Loucy (cell line): ENCODE results near the gene SLC36A1.
"Not testable (repeated sequence)": the region's sequence is repeated elsewhere in the genome, so short reads cannot be mapped to it uniquely, and the experiment has no call there.

Experiments used
- H2AFZ ChIP-seq: fragments of 200-600 bp; sonication (generic); 2 replicates; pipeline ENCODE4 v1.6.0; 2016; ENCODE audit warnings: antibody characterized with exemption, mild to moderate bottlenecking, low read length, moderate library complexity
- H3F3A ChIP-seq: fragments of 200-600 bp; 2 replicates; pipeline ENCODE4 v1.6.0; 2016; ENCODE audit warnings: antibody characterized with exemption, low read depth, mild to moderate bottlenecking
- H3K27me3 ChIP-seq: fragments of 200-600 bp; sonication (generic); 2 replicates; pipeline ENCODE4 v1.6.1; 2014; ENCODE audit warnings: low read length, mild to moderate bottlenecking; ENCODE audit not compliant: insufficient read depth, poor library complexity, severe bottlenecking
- H3K36me3 ChIP-seq: fragments of 200-600 bp; sonication (generic); 2 replicates; pipeline ENCODE4 v1.6.1; 2016; ENCODE audit warnings: low read length; ENCODE audit not compliant: insufficient read depth
- H3K4me1 ChIP-seq: fragments of 200-600 bp; sonication (generic); 2 replicates; pipeline ENCODE4 v1.5.1; 2014; ENCODE audit warnings: low read length, mild to moderate bottlenecking; ENCODE audit not compliant: insufficient read depth, poor library complexity, severe bottlenecking
- H3K4me2 ChIP-seq: fragments of 200-600 bp; sonication (generic); 2 replicates; pipeline ENCODE4 v1.6.0; 2014; ENCODE audit warnings: antibody characterized with exemption, low read length, low read depth, mild to moderate bottlenecking; ENCODE audit not compliant: poor library complexity, severe bottlenecking
- H3K4me3 ChIP-seq: fragments of 200-600 bp; sonication (generic); 2 replicates; pipeline ENCODE4 v1.5.1; 2014; ENCODE audit warnings: low read length, mild to moderate bottlenecking, mixed read lengths; ENCODE audit not compliant: poor library complexity, severe bottlenecking
- H3K79me2 ChIP-seq: fragments of 200-600 bp; sonication (generic); 2 replicates; pipeline ENCODE4 v1.6.1; 2014; ENCODE audit warnings: low read length; ENCODE audit not compliant: insufficient read depth
- H3K9ac ChIP-seq: fragments of 200-600 bp; sonication (generic); 2 replicates; pipeline ENCODE4 v1.6.0; 2014; ENCODE audit warnings: mild to moderate bottlenecking, low read depth, low read length, moderate library complexity; ENCODE audit not compliant: poor library complexity, severe bottlenecking
- H3K9me2 ChIP-seq: fragments of 200-600 bp; sonication (generic); replicated peaks from 2 replicates; pipeline ENCODE4 v1.6.1; 2016; ENCODE audit warnings: low read depth, low read length, mixed read lengths
- H3K9me3 ChIP-seq: fragments of 200-600 bp; sonication (generic); 2 replicates; pipeline ENCODE4 v1.6.1; 2014; ENCODE audit warnings: mild to moderate bottlenecking, antibody characterized with exemption, low read length, low read depth; ENCODE audit not compliant: insufficient read depth
- H4K20me1 ChIP-seq: fragments of 200-600 bp; sonication (generic); 2 replicates; pipeline ENCODE4 v1.6.0; 2014; ENCODE audit warnings: antibody characterized with exemption, low read length, mild to moderate bottlenecking; ENCODE audit not compliant: insufficient read depth, poor library complexity, severe bottlenecking
- EZH2phosphoT487 ChIP-seq: fragments of 200-600 bp; IDR thresholded peaks from 2 replicates; pipeline ENCODE4 v1.6.1; 2018; ENCODE audit warnings: antibody characterized with exemption, mild to moderate bottlenecking, moderate library complexity, borderline replicate concordance
- TF ChIP-seq, protein P1 (sequence below): fragments of 200-600 bp; sonication (generic); conservative IDR thresholded peaks from 2 replicates; pipeline ENCODE4 v1.5.1; 2014; ENCODE audit warnings: mild to moderate bottlenecking, antibody characterized with exemption, low read length

SLC36A1 gene

DNA sequence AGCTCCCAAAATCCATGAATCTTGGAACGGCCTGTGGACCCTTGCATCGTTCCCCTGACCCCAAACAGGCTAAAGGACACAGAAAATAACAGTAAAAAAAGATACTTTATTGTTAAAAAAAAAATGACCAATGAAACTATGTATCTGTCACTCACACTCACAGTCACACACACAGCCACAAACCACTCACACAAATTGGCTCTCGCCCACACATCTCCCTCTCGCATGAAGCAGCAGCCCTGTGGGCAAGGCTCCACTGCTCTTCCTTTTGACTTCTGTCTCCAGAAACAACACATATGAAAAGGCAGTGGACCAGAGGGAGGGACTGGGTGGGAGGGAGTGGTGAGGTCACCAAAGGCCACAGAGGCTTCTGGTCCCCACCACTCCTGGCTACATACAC lies 56.6 kb downstream of the SLC36A1 start:
- Histone ChIP-seq H3K36me3 (no peaks in the 10 kb centered on the region), H3F3A (no peaks in the 10 kb centered on the region), H3K9me3 (no peaks in the 10 kb centered on the region), H3K9ac (no peak overlapping the region), H4K20me1 (no peaks in the 10 kb centered on the region), H2AFZ (no peak overlapping the region), H3K79me2 (no peaks in the 10 kb centered on the region), H3K9me2 (no peaks in the 10 kb centered on the region), H3K4me3 (no peak overlapping the region), H3K4me1 (peaks cover under 1% of the 10 kb centered on the region), H3K4me2 (no peak overlapping the region), H3K27me3 (no peaks in the 10 kb centered on the region)
- no peak for TF ChIP-seq EZH2phosphoT487
- TF ChIP-seq, protein P1, sequence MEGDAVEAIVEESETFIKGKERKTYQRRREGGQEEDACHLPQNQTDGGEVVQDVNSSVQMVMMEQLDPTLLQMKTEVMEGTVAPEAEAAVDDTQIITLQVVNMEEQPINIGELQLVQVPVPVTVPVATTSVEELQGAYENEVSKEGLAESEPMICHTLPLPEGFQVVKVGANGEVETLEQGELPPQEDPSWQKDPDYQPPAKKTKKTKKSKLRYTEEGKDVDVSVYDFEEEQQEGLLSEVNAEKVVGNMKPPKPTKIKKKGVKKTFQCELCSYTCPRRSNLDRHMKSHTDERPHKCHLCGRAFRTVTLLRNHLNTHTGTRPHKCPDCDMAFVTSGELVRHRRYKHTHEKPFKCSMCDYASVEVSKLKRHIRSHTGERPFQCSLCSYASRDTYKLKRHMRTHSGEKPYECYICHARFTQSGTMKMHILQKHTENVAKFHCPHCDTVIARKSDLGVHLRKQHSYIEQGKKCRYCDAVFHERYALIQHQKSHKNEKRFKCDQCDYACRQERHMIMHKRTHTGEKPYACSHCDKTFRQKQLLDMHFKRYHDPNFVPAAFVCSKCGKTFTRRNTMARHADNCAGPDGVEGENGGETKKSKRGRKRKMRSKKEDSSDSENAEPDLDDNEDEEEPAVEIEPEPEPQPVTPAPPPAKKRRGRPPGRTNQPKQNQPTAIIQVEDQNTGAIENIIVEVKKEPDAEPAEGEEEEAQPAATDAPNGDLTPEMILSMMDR: no peak

DNA sequence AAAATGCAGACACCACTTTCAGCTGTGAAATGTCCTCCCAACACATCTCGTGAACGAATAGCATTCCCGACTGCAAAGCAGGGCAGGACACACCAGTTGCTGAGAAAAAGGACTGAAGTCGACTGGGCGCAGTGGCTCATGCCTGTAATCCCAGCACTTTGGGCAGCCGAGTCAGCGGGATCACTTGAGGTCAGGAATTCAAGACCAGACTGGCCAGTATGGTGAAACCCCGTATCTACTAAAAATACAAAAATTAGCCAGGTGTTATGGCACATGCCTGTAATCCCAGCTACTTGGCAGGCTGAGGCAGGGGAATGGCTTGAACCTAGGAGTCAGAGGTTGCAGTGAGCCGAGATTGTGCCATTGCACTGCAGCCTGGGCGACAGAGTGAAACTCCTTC lies 60.9 kb downstream of the SLC36A1 start:
- H2AFZ ChIP-seq, H3K4me2 ChIP-seq, H3K36me3 ChIP-seq, H3K4me1 ChIP-seq, H3F3A ChIP-seq, H4K20me1 ChIP-seq, H3K4me3 ChIP-seq, H3K27me3 ChIP-seq, H3K9me3 ChIP-seq, H3K79me2 ChIP-seq, H3K9ac ChIP-seq, H3K9me2 ChIP-seq: not testable (repeated sequence)

DNA sequence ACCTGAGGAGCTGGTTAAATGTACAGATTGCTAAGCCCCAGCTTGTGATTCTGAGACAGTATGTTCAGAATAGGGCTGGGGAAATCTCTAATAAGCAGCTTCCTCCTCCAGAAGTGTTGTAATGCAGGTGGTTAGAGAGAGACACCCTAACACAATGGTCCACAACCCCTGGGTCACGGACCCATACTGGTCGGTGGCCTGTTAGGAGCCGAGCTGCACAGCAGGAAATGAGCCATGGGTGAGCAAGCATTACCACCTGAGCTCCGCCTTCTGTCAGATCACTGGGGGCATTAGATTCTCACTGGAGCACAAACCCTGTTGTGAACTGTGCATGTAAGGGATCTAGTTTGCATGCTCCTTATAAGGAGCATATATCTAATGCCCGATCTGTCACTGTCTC lies 61.8 kb downstream of the SLC36A1 start:
- TF ChIP-seq EZH2phosphoT487: no peak
- TF ChIP-seq, protein P1: no peak
- H3K4me1 ChIP-seq: peaks cover 3% of the 10 kb centered on the region
- no peak overlapping the region for H3K9ac ChIP-seq
- no peaks in the 10 kb centered on the region for H3K9me3 ChIP-seq
- H3K9me2 ChIP-seq: no peaks in the 10 kb centered on the region
- H2AFZ ChIP-seq: no peak overlapping the region
- H3F3A ChIP-seq: no peaks in the 10 kb centered on the region
- no peaks in the 10 kb centered on the region for H3K36me3 ChIP-seq
- no peaks in the 10 kb centered on the region for H3K79me2 ChIP-seq
- no peak overlapping the region for H3K4me2 ChIP-seq
- H3K27me3 ChIP-seq: no peaks in the 10 kb centered on the region
- no peaks in the 10 kb centered on the region for H4K20me1 ChIP-seq
- H3K4me3 ChIP-seq: no peak overlapping the region

DNA sequence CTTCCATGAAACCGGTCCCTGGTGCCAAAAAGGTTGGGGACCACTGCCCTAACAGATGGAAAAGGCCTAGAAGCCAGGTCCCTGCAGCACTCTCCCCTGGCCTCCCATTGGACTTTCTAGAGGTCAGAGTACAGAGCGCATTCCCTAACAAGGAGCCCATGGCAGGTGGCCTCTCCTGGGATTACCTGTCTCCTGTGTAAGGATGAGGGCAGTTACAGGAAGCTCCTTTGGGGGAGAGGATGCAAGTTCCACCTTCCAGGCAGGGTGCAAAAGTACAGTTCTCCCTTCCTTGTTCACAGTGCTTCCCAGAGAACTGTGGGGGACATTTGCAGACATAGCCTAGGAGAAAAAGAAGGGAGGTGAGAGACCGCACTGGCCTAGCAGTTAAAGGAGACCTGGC lies 62.4 kb downstream of the SLC36A1 start:
- Histone ChIP-seq H3K9me2 (no peaks in the 10 kb centered on the region), H3K4me1 (peaks cover 3% of the 10 kb centered on the region), H3F3A (no peaks in the 10 kb centered on the region), H3K79me2 (no peaks in the 10 kb centered on the region), H3K4me3 (no peak overlapping the region), H3K36me3 (no peaks in the 10 kb centered on the region), H3K27me3 (no peaks in the 10 kb centered on the region), H3K9me3 (no peaks in the 10 kb centered on the region), H2AFZ (no peak overlapping the region), H4K20me1 (no peaks in the 10 kb centered on the region), H3K4me2 (no peak overlapping the region), H3K9ac (no peak overlapping the region)
- TF ChIP-seq, protein P1: no peak
- TF ChIP-seq EZH2phosphoT487: no peak
